Endothelial cell of hepatic sinusoid (primary cell): ENCODE results near the gene CNDP2.

Experiments used
- in situ Hi-C: cut with HindIII; loops from 2 replicates; pipeline ENCODE4 v1.10.0; 2017; ENCODE audit warnings: low sequenced_read_pairs

The CNDP2 gene

GRCh38 chr18:74468547-74469061 is 27.6 kb upstream of the CNDP2 start:
- in situ Hi-C loops, result no loop called here

- in situ Hi-C loops, result no loop called here
Measured at GRCh38 chr18:74472312-74472711, 23.9 kb upstream of the CNDP2 start.

GRCh38 chr18:74473976-74474640 is 22.1 kb upstream of the CNDP2 start:
- in situ Hi-C loops, result no loop called here

GRCh38 chr18:74476140-74476539 is 20.0 kb upstream of the CNDP2 start:
- in situ Hi-C loops, result no loop called here

- in situ Hi-C loops, result no loop called here
Measured at GRCh38 chr18:74477771-74478170, 18.4 kb upstream of the CNDP2 start.

- in situ Hi-C loops, result no loop called here
Measured at GRCh38 chr18:74478316-74478715, 17.8 kb upstream of the CNDP2 start.

GRCh38 chr18:74478880-74479279 is 17.3 kb upstream of the CNDP2 start:
- in situ Hi-C loops, result no loop called here

GRCh38 chr18:74479486-74480148 is 16.5 kb upstream of the CNDP2 start:
- in situ Hi-C loops, result no loop called here

GRCh38 chr18:74480149-74480651 is 16.0 kb upstream of the CNDP2 start:
- in situ Hi-C loops, result no loop called here

GRCh38 chr18:74482697-74483096 is 13.5 kb upstream of the CNDP2 start:
- in situ Hi-C loops, result no loop called here

GRCh38 chr18:74486119-74486849 is 9.9 kb upstream of the CNDP2 start:
- in situ Hi-C loops, result no loop called here

GRCh38 chr18:74488354-74488753 is 7.8 kb upstream of the CNDP2 start:
- in situ Hi-C loops, result no loop called here

GRCh38 chr18:74488864-74489263 is 7.3 kb upstream of the CNDP2 start:
- in situ Hi-C loops, result no loop called here

- in situ Hi-C loops, result no loop called here
Measured at GRCh38 chr18:74489676-74490075, 6.5 kb upstream of the CNDP2 start.

GRCh38 chr18:74492259-74492658 is 3.9 kb upstream of the CNDP2 start:
- in situ Hi-C loops, result no loop called here

- in situ Hi-C loops, result no loop called here
Measured at GRCh38 chr18:74493689-74494088, 2.5 kb upstream of the CNDP2 start.

GRCh38 chr18:74494514-74494913 is 1.6 kb upstream of the CNDP2 start:
- in situ Hi-C loops, result no loop called here

- in situ Hi-C loops, result no loop called here
Measured at GRCh38 chr18:74496508-74497323, 553 bp downstream of the CNDP2 start.

- in situ Hi-C loops, result no loop called here
Measured at GRCh38 chr18:74497324-74497676, 1.1 kb downstream of the CNDP2 start.

GRCh38 chr18:74497778-74498177 is 1.6 kb downstream of the CNDP2 start:
- in situ Hi-C loops, result no loop called here
